GM21447 (cell line): ENCODE data around the gene ABTB2.

ENCODE experiments used
- ATAC-seq: cut with Tn5 transposase; IDR thresholded peaks from one replicate; pipeline ENCODE4 v1.9.1; 2021; ENCODE audit not compliant: unreplicated experiment

The ABTB2 gene

DNA sequence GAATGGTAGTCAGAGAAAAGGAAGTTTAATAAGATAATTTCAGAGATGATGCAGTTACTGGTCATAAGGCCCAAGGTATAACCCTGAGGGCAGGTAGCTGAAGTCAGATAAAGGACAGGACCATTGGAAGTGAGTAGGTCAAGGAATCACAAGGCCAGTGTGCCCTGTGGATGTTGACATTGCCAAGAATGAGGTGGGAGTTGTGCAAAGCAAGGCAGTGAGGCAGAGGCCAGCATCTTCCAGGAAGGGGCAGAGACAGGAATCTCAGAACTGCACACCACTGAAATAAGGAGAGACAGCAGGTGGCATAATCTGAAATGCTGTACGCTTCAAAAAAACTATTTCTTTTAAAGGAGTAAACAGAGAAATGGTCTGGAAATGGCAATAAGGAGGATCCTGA, 61.4 kb downstream of the ABTB2 start:
- no peak for ATAC-seq

DNA sequence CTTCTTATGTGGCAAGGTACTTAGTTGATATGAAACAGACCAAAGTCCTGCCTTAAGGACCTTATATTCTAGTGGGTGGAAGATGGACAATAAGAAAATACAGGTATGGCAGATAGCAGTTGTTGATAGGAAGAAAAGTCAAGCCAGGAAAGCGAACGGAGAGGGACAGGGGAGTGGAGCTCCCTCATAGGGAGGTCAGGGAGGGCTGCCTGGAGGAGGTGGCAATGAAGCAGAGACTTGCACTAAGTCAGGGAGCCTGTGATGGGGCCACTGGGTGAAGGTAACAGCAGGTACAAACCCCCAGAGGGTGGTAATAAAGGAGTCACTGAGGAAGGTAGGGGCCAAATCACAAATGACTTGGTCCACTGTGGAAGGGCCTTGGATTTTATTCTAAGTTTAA, 65.3 kb downstream of the ABTB2 start:
- ATAC-seq, result no peak

GRCh38 chr11:34292111-34292510, 65.7 kb downstream of the ABTB2 start:
- ATAC-seq, result no peak

GRCh38 chr11:34290926-34291325, 66.9 kb downstream of the ABTB2 start:
- ATAC-seq, result no peak

- ATAC-seq, result no peak
These were observed 69.3 kb downstream of the ABTB2 start for GRCh38 chr11:34288492-34288891.

DNA sequence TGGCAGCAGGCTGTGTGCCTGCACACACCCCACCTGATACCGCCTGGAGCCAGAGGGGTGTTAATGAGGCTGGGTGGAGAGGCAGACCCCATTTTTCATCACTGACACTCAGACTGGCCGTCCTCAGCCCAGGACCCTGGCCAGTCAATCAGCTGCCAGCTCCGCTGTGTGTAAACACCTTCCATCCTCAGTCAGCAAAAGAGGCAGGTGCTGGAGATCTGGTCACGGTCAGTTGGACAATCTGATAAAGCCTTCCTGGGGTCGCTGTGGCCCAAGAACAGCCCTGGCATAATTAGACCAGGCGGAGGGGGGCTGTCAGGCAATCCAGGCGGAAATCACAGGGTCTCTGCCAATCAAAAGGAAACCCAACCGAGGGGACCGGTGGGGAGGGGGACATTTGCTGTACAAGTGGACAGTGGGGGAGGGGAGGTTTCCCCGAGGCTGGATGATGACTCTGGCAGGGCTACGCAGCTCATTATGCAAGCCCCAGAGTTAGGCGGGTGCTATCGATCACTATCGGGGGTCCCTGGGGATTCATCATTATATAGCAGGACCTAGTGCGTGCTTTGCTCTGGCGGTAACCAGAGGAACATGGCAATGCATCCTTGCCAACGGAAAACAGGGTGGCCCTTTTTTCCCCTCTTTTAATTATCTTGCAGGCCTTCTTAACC, 72.9 kb downstream of the ABTB2 start:
- ATAC-seq, result no peak

DNA sequence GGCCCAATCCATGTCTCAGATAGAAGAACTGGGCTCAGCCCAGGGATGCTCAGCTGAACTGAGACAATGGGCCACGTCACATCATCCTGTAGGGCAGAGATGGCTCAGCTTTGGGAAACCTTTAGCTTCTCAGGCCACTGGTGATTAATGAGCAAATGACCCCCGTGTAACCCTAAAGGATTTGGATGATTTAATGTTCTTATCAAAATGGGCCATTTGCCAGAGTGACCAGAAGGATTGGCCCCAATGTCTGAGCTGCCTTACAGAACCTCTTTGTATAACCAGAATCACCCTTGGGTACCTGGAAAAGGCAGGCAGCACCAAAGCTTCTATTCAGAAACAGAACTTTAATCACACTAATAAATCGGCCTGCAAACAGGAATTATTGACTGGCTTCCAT, 73.7 kb downstream of the ABTB2 start:
- ATAC-seq, result no peak

DNA sequence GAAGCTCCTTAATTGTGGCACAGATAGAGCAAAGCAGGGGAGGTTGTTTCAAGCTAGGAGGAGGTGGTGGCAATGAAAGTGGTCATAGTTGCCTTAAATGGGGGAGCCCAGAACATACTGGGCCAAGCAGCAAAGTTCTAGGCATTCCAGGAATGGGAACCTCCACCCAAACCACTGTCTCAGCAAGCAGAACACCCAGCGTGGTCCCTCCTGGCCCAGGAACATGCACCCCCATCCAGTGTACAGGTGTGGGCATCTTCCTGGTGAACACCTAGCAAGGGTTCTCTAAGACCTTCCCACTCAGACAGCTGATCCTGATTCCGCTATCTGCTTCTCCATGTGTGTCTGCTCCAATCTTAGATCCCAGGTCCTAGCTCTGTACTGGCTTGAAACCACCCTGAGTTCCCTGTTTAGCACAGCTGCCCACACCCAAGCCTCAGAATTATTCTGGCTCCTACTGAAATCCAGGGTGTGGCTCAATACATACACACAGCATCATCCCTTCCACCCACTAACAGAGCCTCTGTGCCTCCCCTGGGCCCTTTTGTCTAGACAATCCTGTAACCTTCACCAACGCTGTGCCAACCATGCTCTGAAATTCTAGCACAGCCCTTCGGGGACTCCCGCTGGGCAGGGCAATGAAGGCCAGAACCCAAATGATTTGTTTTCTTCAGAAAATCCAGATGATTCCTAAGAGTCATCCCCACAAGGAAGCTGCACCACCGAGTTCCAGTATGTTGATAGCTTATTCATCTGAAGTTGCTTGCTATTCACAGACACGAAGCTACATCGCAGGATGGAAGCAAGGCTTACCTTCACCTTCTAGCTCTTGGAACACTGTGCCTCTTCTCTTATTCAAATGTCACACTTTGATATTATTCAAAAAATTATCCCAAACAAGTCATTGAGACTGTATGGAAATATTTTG, 76.6 kb downstream of the ABTB2 start:
- no peak for ATAC-seq

DNA sequence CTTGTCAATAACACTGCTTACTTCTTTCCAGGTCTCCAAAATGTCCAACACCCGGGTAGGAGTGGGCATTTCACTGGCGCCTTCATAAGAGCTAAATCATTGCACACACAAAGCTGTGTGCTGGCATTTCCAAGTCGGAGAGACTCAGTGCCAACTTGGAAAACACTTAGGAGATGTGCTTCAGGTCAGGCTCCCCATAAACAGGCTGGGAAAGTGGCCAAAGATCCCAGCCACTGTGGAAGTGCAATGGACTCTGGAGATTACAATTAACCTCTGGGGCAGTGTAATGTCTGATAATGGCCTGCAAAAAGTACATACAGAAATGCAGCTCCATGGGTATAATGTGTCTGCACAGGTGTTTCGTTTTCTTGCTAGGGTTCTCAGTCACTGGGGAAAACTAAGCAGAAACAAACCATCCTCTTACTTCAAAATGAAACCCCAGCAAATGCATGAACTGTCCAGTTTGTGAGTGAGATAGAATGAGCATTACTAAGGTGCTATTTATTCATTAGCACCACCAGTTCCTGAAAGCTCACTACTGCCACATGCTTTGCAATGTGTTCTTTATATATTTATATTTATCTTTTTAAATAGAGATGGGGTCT, 79.0 kb downstream of the ABTB2 start:
- ATAC-seq, result peak; percentile 85

GRCh38 chr11:34278175-34278574, 79.6 kb downstream of the ABTB2 start:
- no peak for ATAC-seq

- ATAC-seq, result no peak
These were observed 80.6 kb downstream of the ABTB2 start for GRCh38 chr11:34277171-34277570.

DNA sequence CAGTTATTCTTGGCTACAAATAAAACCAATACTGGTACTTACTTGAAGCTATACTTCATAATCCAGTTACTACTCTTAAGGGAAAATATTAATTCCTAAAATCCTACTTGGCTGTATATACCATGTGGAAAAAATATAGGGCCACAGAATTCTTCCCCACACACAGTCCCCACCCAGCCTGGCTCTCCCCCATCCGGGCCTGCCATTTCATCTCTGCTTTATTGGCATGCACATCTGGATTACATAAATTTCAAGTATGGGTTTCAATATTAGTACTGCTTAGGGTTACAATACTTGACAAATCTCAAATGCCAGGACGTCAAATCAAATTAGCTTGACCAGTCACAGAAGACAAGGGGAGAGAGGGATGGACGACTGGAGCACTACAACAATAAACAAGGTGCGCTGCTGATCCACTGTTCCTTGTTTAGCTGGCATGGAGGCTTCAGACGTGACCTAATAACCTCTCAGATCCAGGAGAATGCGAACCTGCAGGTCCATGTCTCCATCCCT, 81.4 kb downstream of the ABTB2 start:
- no peak for ATAC-seq

GRCh38 chr11:34275486-34275885, 82.3 kb downstream of the ABTB2 start:
- no peak for ATAC-seq

DNA sequence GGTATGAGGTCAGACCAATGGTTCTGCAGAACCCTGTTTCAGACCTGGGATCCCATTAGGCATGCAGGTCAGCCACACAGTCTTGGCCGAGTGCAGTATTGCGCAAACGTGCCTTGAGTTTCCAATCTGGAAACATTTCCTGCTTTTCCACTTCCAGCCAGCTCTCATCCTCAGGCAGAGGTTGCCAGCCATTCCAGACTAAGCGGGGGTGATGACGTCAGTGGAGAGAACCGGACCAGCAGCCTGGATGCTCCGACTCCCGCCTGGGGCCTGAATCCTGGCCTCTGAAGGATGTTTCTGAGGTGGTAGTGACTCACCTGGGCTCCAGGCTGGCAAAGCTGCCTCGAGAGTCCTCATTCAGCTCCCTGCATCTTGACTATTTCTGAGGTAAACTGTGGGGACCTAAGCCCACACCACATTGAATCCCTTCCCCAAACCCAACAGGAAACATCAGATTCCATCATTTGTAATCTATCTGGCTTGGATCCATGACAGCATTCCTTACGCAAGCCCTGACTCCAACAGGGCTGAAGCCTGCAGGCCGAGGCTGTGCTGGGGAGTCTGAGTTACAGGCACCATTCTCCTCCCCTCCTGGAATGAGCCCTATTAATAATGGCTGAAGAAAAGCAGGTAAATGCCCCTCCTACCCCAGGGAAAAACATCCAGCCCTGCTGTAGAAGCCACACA, 83.0 kb downstream of the ABTB2 start:
- ATAC-seq, result no peak

- no peak for ATAC-seq
These were observed 84.7 kb downstream of the ABTB2 start for GRCh38 chr11:34273099-34273498.

- no peak for ATAC-seq
These were observed 86.1 kb downstream of the ABTB2 start for GRCh38 chr11:34271727-34272126.

- ATAC-seq, result no peak
These were observed 87.1 kb downstream of the ABTB2 start for GRCh38 chr11:34270711-34271110.

DNA sequence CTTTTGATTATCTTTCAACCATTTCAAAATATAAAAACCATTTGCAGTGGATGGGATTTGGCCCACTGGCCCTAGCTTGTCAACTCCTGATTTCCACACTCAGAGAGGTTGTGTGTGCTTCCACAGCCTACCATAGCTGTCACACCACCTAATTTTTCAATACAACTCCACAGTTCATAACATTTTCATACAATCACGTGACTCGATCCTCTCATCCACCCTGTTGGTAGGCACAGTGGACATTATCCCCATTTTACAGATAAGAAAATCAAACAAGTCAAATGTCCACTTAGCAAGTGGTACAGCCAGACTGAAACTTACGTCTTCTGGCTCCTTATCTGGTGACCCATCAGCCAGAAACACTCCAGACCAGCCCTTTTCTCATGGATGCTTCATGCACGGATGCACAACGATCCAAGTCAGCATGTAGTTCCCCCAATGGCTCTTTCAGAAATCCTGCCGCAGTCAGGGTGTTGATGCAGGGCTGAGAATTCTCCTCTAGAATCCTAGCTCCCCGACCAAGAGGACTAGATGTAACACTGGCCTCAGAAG, 88.0 kb downstream of the ABTB2 start:
- ATAC-seq, result no peak

DNA sequence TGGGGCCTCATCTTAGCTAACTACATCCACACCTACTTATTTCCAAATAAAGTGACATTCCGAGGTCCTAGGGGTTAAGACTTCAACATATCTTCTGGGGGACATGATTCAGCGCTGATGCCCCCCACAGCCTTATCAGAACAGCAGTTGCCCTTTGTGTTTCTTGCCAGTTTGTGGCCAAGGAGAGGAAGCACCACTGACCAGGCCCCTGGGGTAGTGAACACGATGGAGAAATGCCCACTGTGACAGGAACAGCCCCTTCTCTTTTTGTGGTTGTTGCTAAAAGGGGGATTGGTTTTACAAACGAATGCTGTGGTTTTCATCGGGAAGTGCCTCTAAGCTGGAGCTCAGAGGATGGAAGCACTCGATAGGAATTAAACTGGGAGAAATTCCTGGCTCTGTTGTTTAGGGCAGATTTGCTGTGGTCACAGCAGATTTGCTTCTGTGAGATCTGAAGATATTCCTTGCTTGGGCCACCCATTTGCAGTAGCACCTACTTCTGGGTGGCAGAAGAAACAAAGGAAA, 88.8 kb downstream of the ABTB2 start:
- no peak for ATAC-seq

- ATAC-seq, result no peak
These were observed 90.4 kb downstream of the ABTB2 start for GRCh38 chr11:34267417-34267816.

- ATAC-seq, result no peak
These were observed 90.8 kb downstream of the ABTB2 start for GRCh38 chr11:34267013-34267412.
